ENCODE data around the gene TIAM2.

The TIAM2 gene

DNA sequence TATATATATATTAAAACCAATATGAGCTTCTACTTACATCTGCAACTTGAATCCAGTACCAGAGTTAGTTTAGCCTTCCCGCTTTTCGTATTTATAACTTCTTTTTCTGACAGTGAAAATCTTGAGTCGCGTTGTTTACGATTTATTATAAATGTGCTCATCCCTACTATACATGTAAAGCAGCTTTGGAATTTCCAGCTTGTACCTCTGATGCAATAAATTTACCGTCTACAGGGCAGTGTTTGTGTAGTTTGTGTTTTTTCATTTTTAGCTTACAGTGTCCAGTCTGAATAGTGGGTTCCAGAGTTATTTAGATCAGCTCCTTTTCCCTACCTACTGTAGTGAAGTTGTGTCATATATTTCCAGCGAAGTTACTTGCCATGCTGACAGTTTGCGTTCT lies 66.3 kb downstream of the TIAM2 start:
- DNase-seq (ENCODE audit: low read depth) = no peak

- no peak for DNase-seq (ENCODE audit: low read depth)
Observed at GRCh38 chr6:155062866-155063341, 67.8 kb downstream of the TIAM2 start.

DNA sequence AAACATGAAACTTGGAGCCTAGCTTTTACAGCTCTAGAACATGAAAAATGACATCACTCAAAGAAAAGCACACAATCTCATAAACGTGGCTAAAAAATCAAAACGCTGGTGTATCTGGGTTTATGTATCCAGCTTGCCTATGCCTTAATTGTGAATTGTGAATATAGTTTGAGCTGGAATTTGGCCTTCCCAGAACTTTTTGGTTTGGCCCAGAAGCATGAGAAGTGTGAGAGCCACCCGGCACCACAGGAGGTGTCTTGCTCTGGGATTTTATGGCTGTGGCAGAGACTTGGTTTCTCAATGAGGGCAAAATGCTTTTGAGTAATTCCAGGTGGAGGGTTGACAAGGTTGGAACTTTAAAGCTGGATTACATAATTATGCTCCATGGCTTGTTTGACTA lies 69.2 kb downstream of the TIAM2 start:
- DNase-seq (ENCODE audit: low read depth) = no peak

DNA sequence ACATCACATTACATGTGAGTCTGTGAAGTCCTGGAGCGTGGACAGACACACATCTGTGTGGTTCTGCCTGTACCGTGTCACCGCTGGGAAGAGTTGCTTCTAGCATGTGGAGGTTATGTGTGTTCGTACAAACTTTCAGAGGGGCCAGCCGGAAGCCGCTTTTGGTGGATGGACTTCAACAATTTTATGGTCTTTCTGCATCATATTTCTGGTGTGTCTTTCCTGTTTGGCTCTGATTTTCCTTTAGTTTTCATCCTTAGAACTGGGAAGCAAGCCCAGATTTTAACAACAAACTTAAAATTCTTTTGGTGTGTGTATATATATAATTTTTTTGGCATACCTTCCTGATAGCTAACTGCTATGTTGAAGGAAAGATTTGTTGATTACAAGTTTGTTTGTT lies 71.2 kb downstream of the TIAM2 start:
- no peak for DNase-seq (ENCODE audit: low read depth)

DNA sequence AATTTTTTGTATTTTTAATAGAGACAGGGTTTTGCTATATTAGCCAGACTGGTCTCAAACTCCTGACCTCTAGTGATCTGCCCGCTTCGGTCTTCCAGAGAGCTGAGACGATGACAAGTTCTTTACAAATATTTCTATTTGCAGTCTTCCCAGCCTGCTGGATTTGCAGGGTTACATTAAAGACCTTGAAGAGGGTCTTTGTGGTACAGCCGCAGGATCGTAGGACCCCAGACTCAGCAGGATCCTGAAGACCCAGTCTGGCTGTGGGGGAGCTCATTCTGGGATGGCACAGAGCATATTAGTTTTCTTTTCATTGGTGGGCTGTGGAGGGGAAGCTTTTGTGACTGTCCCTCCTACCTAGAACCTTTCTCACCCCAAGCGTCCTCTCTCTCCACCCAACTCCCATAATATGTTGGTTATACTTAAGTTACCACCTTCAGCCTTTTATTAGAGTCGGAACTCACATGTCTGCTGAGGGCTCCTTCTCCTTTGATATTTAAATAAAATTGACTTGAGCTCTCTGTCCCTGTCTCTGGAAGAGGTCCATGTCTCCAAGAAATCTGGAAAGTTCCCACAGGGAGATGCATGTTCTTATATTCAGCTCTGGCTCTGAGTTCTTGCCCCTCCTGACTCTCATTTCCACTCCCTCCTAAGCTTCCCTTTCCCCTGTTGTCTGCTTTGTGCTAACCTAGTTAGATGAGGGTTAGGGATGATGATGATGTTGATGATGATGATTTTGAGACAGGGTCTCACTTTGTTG lies 72.0 kb downstream of the TIAM2 start:
- DNase-seq (ENCODE audit: low read depth) = no peak

- no peak for DNase-seq (ENCODE audit: low read depth)
Observed at GRCh38 chr6:155067956-155068615, 73.0 kb downstream of the TIAM2 start.

GRCh38 chr6:155069543-155069942 lies 74.4 kb downstream of the TIAM2 start:
- DNase-seq (ENCODE audit: low read depth) = no peak

DNA sequence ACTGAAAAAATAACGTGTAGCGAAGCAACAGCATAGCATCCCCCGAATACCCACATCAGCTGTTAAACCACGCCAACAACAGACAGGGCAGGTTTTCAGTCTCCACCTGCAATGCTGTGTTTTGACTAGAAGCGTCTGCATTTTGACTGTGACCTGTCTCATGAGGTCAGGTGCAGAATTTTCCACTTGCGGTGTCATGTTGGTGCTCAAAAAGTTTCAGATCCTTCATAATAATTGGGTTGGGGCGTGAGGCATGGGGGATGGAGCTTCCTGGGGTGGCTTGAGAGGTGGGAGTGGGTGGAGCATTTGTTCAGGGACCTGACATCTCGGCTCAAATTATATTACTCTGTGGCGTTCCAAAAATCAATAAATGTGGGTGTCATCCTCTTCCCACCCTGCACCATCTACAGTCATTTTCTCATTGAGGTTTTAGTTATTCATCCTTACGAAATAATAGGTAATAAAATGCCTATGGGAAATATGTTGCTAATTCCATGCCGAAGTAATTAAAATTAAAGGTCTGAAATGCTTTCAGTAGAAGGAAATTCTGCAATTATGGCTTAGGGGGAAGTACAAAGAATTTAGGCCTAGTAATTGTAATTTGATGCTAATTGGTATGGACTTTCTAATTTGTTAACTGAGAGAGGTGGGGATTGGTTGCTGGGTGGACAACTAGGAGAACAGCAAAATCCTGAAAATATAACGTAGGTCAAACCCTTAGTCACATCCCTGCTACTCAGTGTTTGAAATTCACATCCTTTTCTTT lies 81.0 kb downstream of the TIAM2 start:
- no peak for DNase-seq (ENCODE audit: low read depth)

GRCh38 chr6:155077331-155077730 lies 82.2 kb downstream of the TIAM2 start:
- no peak for DNase-seq (ENCODE audit: low read depth)

- no peak for DNase-seq (ENCODE audit: low read depth)
Observed at GRCh38 chr6:155077784-155078183, 82.7 kb downstream of the TIAM2 start.

DNA sequence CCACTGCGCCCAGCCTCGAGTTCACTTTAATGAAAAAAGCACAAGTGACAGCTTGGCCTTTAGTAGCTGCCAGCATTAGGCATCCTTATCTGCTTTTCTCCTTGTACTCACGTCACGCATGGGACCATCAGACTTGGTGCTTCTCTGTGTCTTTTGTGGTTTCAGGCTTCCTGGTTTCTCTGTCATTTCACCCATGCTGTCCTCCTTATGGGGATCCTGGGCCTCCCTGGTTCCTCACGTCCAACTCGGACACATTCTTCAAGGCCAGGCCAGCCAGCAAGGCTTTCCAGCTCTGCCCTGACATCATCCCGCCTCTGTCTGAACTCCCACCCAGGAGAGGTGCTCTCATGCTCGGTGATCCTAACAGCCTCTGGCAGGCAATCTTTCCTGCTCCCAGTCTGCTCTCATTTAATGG lies 83.2 kb downstream of the TIAM2 start:
- no peak for DNase-seq (ENCODE audit: low read depth)

DNA sequence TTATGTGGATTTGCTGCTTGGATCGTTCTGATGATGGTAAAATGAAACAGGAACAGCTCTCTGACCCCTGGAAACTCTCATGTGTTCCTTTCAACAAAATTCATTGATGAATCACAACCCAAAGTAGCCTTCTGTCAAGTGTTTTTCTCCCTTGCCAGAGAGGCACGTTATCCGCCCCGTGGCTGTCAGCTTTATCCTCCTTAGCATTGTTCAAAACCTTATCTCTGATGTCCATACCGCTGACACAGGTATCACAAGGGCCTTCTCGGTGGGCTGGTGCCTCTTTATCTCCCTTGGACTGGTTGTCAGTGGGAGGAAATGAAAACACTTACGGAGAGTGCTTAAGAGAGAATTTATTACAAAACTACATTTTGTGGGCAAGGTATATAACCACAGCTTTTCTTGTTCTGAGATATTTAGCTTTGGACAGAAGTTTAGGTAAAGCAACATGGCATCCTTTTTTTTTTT lies 84.9 kb downstream of the TIAM2 start:
- DNase-seq (ENCODE audit: low read depth) = no peak

DNA sequence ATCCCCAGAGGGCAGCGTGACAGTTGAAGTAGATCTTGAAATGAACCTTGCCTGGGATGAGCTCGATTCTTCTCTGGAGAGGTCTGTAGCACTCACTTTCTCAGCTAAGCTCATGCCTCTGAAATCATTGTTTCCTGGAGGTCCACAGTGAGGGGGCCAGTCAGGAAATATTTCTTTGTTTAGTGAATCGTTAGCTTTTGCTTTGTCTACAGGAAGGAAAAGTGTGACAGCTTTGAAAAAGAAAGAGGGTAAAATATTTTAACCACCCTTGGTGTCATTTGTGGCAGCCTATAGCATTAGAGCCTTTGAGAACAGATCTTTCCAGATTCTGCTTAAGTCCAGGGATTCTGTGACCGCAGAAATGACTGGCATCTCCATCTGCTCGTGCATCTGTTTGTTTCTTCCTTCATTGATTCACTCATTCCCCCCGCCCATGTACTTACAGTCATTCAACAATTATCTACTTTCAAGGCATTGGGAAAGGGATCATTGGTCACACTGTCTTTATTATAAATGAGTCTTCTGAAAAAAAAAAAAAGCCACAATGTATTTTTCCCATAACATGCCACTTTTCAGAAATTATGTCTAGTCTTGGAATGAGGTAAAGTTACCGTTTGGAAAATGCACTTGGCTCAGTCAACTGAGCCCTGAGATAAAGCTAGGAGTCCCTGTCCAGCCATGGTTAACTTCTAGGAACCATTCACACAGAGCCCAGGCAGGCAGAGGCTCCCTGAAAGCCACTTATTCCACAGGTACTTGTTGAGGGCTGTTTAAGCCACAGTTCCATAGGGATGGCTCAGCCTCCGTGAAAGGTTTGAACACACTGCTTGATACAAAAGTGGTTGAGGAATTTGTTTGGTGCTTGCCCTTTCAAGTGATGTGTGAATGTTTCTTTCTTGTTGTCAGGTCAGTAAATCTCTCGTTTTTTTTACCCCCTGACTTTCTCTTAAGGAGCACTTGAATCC lies 86.0 kb downstream of the TIAM2 start:
- no peak for DNase-seq (ENCODE audit: low read depth)

DNA sequence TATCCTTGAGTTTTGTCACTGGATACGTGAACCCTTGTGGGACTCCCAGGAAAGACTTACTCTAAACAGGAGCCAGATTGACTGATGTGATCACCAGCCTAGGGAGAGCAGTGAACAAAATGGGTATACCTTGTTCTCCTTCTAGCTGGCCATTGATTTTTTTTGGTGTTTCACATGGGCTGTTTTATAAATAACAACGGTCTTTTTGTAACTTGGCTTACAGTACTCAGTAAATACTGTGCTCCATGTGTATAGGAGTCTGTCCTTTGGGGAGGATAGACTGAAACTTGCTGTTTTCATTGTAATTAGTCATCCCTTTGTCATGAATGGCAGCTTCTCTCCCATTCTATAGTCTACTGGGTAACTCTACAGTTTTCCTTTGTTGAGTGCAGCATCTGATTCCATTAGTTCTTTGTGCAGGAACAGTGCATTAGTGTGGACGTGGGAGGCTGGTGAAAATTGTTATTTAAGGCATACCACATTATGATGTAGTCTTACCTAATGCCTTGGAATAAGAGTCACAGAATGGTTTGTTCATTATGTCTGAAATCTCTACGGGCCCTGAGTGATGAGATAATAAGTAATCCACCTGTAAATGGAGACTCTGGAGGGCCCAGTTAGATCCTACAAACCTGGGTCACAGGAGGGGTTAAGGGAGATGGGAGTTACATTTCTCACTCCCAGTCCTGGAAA lies 89.5 kb downstream of the TIAM2 start:
- DNase-seq (ENCODE audit: low read depth) = no peak

- DNase-seq (ENCODE audit: low read depth) = no peak
Observed at GRCh38 chr6:155085582-155086257, 90.6 kb downstream of the TIAM2 start.

DNA sequence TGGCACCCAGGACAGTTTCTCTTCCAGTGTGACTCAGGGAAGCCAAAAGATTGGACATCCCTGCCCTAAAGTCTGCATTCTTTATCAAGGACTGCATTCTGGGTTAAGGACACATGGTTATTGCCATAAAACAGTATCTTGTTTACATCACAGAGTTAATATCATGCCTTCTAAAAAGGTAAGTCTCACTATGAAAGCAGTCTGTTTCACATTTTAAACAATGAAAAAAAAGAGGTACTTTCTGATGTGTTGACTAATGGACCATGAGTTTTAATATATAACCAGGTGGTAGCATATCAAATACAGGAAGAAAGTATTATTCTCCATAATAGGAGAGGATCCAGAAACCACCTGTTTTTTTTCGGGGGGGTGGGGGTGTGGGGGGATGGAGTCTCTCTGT lies 93.7 kb downstream of the TIAM2 start:
- no peak for DNase-seq (ENCODE audit: low read depth)

DNA sequence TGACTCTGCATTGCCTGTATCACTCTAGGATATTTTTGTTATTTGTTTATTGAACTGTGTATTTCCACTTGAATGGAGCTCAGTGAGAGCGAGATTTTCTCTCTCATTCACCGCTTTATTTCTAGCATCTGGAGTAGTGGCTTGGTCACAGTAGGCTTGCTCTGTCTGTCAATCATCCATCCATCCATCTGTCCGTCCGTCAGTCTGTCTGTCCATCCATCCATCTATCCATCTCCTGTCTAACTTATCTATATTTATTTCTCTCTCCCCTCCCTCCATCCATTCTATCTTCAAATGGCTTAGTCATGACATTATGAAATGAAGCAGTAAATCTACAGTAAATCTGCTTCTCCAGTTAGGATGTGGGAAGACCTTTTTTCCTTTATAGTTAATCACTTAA lies 94.6 kb downstream of the TIAM2 start:
- no peak for DNase-seq (ENCODE audit: low read depth)

GRCh38 chr6:155090166-155090565 lies 95.1 kb downstream of the TIAM2 start:
- no peak for DNase-seq (ENCODE audit: low read depth)

DNA sequence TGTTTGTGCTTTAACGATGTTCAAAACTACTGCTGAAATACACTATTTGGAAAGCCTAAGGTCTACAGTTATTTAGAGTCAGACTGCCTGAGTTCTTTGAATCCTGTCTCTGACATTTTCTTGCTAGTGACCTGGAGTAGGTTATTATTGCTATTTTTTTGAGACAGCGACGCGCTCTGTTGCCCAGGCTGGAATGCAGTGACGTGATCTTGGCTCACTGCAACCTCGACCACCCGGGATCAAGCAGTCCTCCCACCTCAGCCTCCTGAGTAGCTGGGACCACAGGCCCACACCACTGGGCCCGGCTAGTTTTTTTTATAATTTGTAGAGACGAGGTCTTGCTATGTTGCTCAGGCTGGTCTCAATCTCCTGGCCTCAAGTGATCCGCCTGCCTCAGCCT lies 96.6 kb downstream of the TIAM2 start:
- DNase-seq (ENCODE audit: low read depth) = no peak

- peak; percentile 8 for DNase-seq (ENCODE audit: low read depth)
Observed at GRCh38 chr6:155093430-155093829, 98.3 kb downstream of the TIAM2 start.

All from activated T-cell treated with anti-CD3 and anti-CD28 coated beads for 24 hours (primary cell).